Heart left ventricle (tissue), 16 donors: Measurements from ENCODE around the gene WNT3A. TPM values are rescaled to one million over a fixed set of nuclear protein-coding genes. Genes with fewer than 3 reads are reported as not detected.

ENCODE experiments used
- ATAC-seq, 4 donors: fragments of 200-7000 bp; cut with Tn5 transposase; one replicate each; pipeline ENCODE4 v1.9.1; 2020 to 2022; ENCODE audit warnings: moderate library complexity in 4 of 4, mild to moderate bottlenecking in 3 of 4, moderate number of reproducible peaks in 1 of 4
- DNase-seq, 5 donors: peaks; one replicate each; pipeline ENCODE4 v3.0.0-alpha.2; 2020
- H3K27ac ChIP-seq, 12 donors: fragments of 200-600 bp; sonication (generic) in 4 of 12; one replicate each; pipeline versions ENCODE4 v1.5.0 to v1.8.0; 2016 to 2022; ENCODE audit warnings: mild to moderate bottlenecking in 2 of 12
- H3K27me3 ChIP-seq, 9 donors: fragments of 200-600 bp; sonication (generic) in 2 of 9; one replicate each; pipeline versions ENCODE4 v1.5.1 to v1.8.0; 2016 to 2022; ENCODE audit warnings: mild to moderate bottlenecking in 3 of 9
- H3K36me3 ChIP-seq, 9 donors: fragments of 200-600 bp; sonication (generic) in 2 of 9; one replicate each; pipeline versions ENCODE4 v1.5.0 to v1.8.0; 2018 to 2022; ENCODE audit warnings: mild to moderate bottlenecking in 2 of 9
- H3K4me1 ChIP-seq, 12 donors: fragments of 200-600 bp; sonication (generic) in 4 of 12; one replicate each; pipeline versions ENCODE4 v1.5.0 to v1.8.0; 2016 to 2022; ENCODE audit warnings: mild to moderate bottlenecking in 3 of 12
- H3K4me3 ChIP-seq, 12 donors: fragments of 200-600 bp; sonication (generic) in 4 of 12; one replicate each; pipeline versions ENCODE4 v1.5.0 to v1.8.0; 2017 to 2022; ENCODE audit warnings: mild to moderate bottlenecking in 9 of 12, moderate library complexity in 4 of 12
- H3K9me3 ChIP-seq, 12 donors: fragments of 200-600 bp; sonication (generic) in 4 of 12; one replicate each; pipeline versions ENCODE4 v1.5.0 to v1.8.0; 2016 to 2022; ENCODE audit warnings: mild to moderate bottlenecking in 1 of 12
- POLR2A ChIP-seq, 2 donors: fragments of 450-650 bp; IDR thresholded peaks; one replicate each; pipeline ENCODE4 v1.6.1; 2017; ENCODE audit warnings: antibody characterized with exemption in 2 of 2, mild to moderate bottlenecking in 2 of 2, moderate library complexity in 2 of 2
- WGBS, 4 donors: extraction: QIAGEN DNeasy Blood & Tissue Kit in 2 of 4; methylation state at CpG; one replicate each; pipeline versions ENCODE4 v1.1.5 to v1.1.7; 2013 to 2018; 5-methylcytosine and 5-hydroxymethylcytosine counted together
- intact Hi-C, 10 donors: fragments of 100-400 bp; cut with DNase I; formaldehyde crosslinking; loops; one replicate each; pipeline versions ENCODE4 v1.11.1 to v1.14.2; 2022
- polyA plus RNA-seq, 2 donors: library from polyadenylated mRNA; stranded (reverse); fragments of 200-250 nt; gene quantifications; one replicate each; pipeline ENCODE4 v1.2.3, GENCODE V29; 2013
- total RNA-seq, 9 donors: library from RNA; depleted of rRNA in 2 of 9; stranded (reverse); fragments of >200 nt in 2 of 9; fragmentation: NEBNext Ultra II Directional in 3 of 9; extraction: Animal tissue kit (Norgen Biotek cat#: 25700) in 3 of 9; gene quantifications; one replicate each; pipeline versions ENCODE4 v1.1.0 to v1.2.4, GENCODE V29; 2016 to 2023
- TF ChIP-seq, protein P1 (sequence below), 12 donors: fragments of 200-600 bp; sonication (generic) in 4 of 12; IDR thresholded peaks; one replicate each; pipeline versions ENCODE4 v1.5.0 to v1.8.0; 2018 to 2022; ENCODE audit warnings: antibody characterized with exemption in 12 of 12, mild to moderate bottlenecking in 5 of 12
- donor health status: ischemic (EF 13 %, LVEDD 7.1; RV severe dilation, severe dysfunction).
- donor health status: healthy with polysubstance abuse.
- donor health status: DM: no; HTN: yes; CAD: no.
- donor health status: DM: no; HTN: no; CAD: no.
- donor health status: ischemic (EF 25% LVEDD 6.9; RV normal size, moderate dysfunction).
- donor health status: ischemic (EF 25% LVEDD 5.7; RV mildly dilated, moderate dysfunction).
- donor health status: healthy.
- donor health status: DM: yes; HTN: yes; CAD: no.
- donor health status: ischemic (EF 35%, LVEDD 5.7; RV mildly dilated, moderate dysfunction).
- donor health status: nonischemic (EF 11% LVEDD 7.7; RV severe dilation, severe dysfunction).
- donor health status: DM: yes; HTN: yes; CAD: no.
- donor health status: PGD.
- donor health status: ischemic (EF 29% LVEDD 5.4; RV normal size, mild dysfunction).
- donor health status: nonischemic (EF 23%, LVEDD 6.1; RV moderate dilation, normal function).

WNT3A gene
- total and polyA plus RNA-seq, 11 donors, result not detected

DNA sequence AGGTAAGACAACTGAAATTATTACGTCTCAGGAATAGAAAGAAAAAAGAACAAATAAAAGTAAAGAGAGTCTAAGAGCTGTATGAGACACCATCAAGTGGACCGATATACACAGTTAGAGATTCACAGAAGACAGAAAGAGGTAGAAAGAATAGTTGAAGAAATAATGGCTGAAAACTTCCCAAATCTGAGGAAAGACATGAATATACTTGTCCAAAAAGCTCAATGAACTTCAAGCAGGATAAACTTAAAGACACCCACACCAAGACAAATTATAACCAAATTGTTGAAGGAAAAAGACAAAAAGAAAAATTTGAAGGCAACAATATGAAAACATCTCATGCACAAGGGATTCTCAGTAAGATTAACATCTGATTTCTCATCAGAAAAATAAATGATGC lies 19.6 kb upstream of the WNT3A start:
- H3K27me3 ChIP-seq, result peaks cover 0 to 10% (median 0%) of the 10 kb centered on the region in 9 donors
- no peak overlapping the region for H3K27ac ChIP-seq
- WGBS, 4 donors, result 92 to 94% (median 93%) methylated on average over 2 of the region's 2 CpGs
- no peaks in the 10 kb centered on the region for H3K4me1 ChIP-seq
- TF ChIP-seq, protein P1, sequence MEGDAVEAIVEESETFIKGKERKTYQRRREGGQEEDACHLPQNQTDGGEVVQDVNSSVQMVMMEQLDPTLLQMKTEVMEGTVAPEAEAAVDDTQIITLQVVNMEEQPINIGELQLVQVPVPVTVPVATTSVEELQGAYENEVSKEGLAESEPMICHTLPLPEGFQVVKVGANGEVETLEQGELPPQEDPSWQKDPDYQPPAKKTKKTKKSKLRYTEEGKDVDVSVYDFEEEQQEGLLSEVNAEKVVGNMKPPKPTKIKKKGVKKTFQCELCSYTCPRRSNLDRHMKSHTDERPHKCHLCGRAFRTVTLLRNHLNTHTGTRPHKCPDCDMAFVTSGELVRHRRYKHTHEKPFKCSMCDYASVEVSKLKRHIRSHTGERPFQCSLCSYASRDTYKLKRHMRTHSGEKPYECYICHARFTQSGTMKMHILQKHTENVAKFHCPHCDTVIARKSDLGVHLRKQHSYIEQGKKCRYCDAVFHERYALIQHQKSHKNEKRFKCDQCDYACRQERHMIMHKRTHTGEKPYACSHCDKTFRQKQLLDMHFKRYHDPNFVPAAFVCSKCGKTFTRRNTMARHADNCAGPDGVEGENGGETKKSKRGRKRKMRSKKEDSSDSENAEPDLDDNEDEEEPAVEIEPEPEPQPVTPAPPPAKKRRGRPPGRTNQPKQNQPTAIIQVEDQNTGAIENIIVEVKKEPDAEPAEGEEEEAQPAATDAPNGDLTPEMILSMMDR (IDR thresholded peaks at IDR 0.05), result no peak
- TF ChIP-seq POLR2A (IDR thresholded peaks at IDR 0.05), result no peak
- no peaks in the 10 kb centered on the region for H3K36me3 ChIP-seq
- ATAC-seq (no peak), DNase-seq (no peak)
- peaks cover 0 to 16% (median 0%) of the 10 kb centered on the region in 12 donors for H3K9me3 ChIP-seq
- no peak overlapping the region for H3K4me3 ChIP-seq
- intact Hi-C loops, result no loop called here

DNA sequence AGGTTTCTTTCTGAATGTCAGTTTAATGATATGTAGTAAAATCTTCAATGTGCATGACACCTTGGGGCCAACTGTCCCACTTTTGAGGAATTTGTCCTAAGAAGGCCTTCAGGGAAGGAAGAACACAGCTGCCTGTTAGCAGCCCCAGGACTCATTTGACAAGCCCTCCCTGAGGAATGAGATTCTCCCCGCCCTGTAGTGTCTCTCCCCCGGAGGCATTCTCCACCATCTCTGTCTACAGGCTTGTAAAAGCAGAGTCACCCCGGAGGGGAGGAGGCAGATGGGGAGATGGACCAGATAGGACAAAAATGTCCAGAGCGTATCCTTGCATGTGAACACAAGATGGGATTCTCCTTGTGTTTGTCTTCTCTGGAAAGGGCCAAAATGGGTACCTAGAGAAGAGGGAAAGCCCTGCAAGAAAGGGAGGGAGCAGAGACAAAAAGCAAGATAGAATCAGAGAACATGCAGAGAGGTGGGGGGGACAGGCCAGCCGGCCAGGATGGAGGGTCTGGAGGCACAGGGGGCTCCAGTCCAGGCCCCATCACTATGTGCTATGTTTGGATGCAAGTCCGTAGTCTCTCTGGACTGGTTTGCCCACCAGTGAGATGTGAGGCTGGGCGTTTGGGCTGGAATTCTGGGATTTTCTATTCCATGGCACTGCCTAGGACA lies 12.0 kb upstream of the WNT3A start:
- TF ChIP-seq, protein P1 (IDR thresholded peaks at IDR 0.05), result no peak
- no peak for TF ChIP-seq POLR2A (IDR thresholded peaks at IDR 0.05)
- Histone ChIP-seq H3K9me3 (peaks cover 0 to 43% (median 17%) of the 10 kb centered on the region in 12 donors), H3K4me1 (no peaks in the 10 kb centered on the region), H3K36me3 (no peaks in the 10 kb centered on the region), H3K4me3 (no peak overlapping the region), H3K27me3 (no peaks in the 10 kb centered on the region), H3K27ac (no peak overlapping the region)
- DNase-seq (peak in 1 of 5 donors; percentile 6), ATAC-seq (no peak)
- intact Hi-C loops, result no loop called here
- 66 to 72% (median 67%) methylated on average over 7 of the region's 7 CpGs for WGBS, 4 donors

DNA sequence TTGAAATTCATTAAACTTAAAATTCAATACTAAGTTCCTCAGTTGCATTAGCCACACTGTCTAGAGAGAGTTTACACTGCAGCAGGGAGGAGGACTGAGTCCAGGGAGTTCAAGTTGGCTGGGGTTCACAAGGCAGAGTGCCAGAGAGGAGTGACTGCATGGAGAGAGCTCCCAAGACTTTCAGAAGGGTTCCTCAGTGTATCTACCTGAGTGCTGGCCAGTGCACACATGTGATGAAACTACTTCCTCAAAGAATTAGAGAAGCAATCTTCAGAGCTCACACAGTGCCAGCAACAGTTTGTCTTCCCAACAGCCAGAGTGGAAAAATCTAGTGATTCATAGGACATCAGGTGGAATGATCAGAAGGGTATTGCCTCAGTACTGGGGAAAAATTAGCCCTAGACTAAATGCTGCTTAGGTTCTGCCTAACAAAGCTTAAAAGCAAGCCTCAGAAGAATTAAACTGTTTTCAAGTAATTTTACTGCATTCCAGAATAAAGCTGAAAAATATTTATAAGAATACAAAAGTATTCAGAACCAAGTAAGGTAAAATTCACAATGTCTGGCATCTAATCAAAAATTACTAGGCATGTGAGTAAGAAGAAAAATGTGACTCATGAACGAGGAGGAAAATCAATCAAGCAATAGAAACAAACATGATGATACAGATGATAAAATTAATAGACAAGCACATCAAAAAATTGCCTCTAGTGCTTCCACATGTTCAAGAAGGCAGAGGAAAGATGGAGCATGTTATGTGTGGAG lies 10.4 kb upstream of the WNT3A start:
- no peaks in the 10 kb centered on the region for H3K36me3 ChIP-seq
- WGBS, 4 donors, result 7 to 17% (median 14%) methylated on average over 1 of the region's 1 CpG
- TF ChIP-seq, protein P1 (IDR thresholded peaks at IDR 0.05), result no peak
- no peak for TF ChIP-seq POLR2A (IDR thresholded peaks at IDR 0.05)
- H3K9me3 ChIP-seq, result peaks cover 0 to 36% (median 17%) of the 10 kb centered on the region in 12 donors
- intact Hi-C loops, result no loop called here
- no peak for ATAC-seq
- H3K27me3 ChIP-seq, result peaks cover 0 to 4% (median 0%) of the 10 kb centered on the region in 9 donors
- DNase-seq, result no peak
- no peak overlapping the region for H3K4me3 ChIP-seq
- no peaks in the 10 kb centered on the region for H3K4me1 ChIP-seq
- no peak overlapping the region for H3K27ac ChIP-seq

DNA sequence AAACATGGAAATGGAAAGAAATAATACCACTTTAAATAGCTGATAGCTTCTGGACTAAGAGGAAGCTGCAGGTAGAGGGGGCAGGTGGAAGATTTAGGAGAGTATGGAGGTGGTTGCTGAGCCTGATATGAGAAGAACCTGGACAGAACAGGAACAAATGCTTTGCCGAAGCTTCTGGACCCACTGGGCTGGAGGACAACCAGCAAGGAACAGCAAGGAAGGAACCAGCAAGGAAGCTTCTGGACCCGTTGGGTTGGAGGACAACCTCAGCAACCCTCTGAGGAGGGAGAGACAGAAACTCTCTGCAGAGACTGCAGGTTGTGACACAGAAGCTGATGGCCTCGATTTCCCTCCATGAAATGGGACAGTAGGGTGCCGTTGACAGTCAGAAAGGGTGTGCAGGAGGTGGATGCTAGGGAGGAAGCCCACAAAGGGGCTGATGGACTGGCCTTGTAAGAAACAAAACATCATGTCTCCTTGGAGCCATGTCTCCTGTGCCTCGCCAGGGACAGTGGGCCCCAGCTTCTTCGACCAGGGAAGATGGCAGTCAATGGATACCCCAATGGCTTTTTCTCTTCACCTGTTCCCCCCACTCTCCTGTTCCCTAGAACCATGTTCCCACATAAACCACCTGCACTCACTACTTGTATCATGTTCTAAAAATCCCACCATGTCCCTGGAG lies 8.3 kb upstream of the WNT3A start:
- ATAC-seq, result no peak
- WGBS, 4 donors, result 59 to 75% (median 67%) methylated on average over 6 of the region's 6 CpGs
- DNase-seq, result no peak

More for the DNA sequence above, 8.3 kb upstream of the WNT3A start:
- Histone ChIP-seq H3K9me3 (peaks cover 0 to 30% (median 17%) of the 10 kb centered on the region in 12 donors), H3K4me3 (no peak overlapping the region), H3K27ac (no peak overlapping the region), H3K36me3 (no peaks in the 10 kb centered on the region), H3K4me1 (no peaks in the 10 kb centered on the region), H3K27me3 (peaks cover 0 to 21% (median 7%) of the 10 kb centered on the region in 9 donors)
- TF ChIP-seq, protein P1 (IDR thresholded peaks at IDR 0.05), result no peak
- no peak for TF ChIP-seq POLR2A (IDR thresholded peaks at IDR 0.05)
- intact Hi-C loops, result no loop called here
